SH-SY5Y (cell line): ENCODE results near the gene UBE2N.

ENCODE experiments used
- GATA2 ChIP-seq: IDR thresholded peaks from 2 replicates; pipeline ENCODE4 v1.6.1; 2011; ENCODE audit warnings: mild to moderate bottlenecking, low read depth, low read length
- GATA3 ChIP-seq: IDR thresholded peaks from 2 replicates; pipeline ENCODE4 v1.6.1; 2011; ENCODE audit warnings: low read depth, mild to moderate bottlenecking, low read length, moderate library complexity

GRCh38 chr12:93358058-93358457 is 83.7 kb downstream of the UBE2N start:
- TF ChIP-seq GATA2 (no peak), GATA3 (no peak)
